GM18499 (cell line): Measurements from ENCODE around the gene NRXN2.
A peak's percentile ranks its signal among the peaks of the same experiment; 100 is the strongest.
"Not testable (repeated sequence)": the region's sequence is repeated elsewhere in the genome, so short reads cannot be mapped to it uniquely, and the experiment has no call there.

Experiments
- ATAC-seq: cut with Tn5 transposase; IDR thresholded peaks from one replicate; pipeline ENCODE4 v1.9.1; 2021; ENCODE audit warnings: moderate number of reproducible peaks; ENCODE audit not compliant: insufficient read depth, unreplicated experiment

NRXN2 gene

DNA sequence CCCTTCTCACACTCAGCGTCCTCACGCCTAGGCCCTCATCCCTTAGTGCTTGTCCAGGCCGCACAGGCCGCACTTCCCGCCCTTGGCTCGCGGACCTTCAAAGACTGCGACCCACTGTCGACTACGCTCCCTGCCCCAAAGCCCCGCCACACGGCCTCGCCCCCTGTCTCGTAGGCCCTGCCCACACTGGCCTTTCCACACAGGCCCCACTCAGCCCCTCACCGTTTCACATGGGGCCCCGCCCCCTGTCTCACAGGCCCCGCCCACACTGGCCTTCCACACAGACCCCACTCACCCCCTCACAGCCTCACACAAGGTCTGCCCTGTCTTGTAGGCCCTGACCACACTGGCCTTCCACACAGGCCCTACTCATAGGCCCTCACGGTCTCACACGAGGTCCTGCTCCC is 11.0 kb downstream of the NRXN2 start:
- no peak for ATAC-seq

DNA sequence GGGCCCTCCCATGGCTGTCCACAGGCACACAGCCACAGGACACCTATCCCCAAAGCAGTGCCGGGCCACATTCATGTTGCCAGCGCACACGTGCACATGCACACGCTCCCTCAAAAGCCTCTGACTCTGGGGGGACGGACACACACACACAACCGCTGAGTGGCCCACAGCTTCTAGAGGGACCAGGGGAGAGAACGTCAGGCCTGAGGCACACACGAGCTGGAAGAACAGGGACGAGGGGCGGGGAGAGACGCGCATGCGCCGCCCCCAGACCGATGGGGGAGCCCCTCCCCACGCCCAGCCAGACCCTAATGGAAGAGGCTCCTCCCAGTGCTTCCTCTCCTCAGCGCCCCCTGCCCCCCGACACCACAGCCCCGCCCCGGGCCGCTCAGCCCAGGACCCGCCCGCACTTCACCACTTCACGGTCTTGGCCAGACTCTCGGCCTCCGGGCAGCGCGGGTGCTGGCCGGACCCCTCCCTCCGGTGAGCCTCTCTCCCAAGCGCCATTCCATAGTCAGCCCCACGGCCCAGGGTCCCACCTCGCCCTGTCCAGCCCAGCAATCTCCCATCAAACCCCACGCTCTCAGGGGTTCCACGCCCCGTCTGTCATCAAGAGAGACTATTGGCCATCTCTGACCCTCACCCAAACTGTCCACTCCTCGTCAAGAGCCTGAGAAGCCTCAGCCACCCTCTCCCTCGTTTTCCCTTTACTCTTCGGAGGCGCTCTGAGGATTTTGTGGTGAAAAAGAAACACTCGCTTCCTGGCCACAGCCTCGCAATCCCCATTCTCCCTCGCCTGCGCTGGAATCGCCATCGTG is 11.7 kb downstream of the NRXN2 start:
- ATAC-seq = no peak

GRCh38 chr11:64710418-64711137 is 12.4 kb downstream of the NRXN2 start:
- no peak for ATAC-seq

- ATAC-seq = no peak
These were observed 17.5 kb downstream of the NRXN2 start for GRCh38 chr11:64705501-64705900.

DNA sequence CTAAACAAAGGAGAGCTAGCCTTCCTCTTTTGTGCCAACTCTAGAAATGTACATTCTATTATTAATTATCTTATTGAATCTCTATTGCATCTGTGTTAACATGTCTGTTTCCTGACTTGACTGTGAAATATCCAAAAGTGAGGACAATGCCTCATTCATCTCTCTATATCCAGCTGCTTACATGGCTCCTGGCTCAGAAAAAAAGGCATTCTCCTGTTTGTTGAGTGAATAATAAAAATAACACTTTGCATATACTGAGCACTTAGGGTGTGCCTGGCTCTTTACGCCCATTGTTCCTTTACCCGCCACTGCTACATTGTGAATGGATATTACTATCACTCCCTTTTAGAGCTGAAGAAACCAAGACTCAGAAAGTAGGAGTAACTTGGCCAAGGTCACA is 19.9 kb downstream of the NRXN2 start:
- ATAC-seq = no peak

DNA sequence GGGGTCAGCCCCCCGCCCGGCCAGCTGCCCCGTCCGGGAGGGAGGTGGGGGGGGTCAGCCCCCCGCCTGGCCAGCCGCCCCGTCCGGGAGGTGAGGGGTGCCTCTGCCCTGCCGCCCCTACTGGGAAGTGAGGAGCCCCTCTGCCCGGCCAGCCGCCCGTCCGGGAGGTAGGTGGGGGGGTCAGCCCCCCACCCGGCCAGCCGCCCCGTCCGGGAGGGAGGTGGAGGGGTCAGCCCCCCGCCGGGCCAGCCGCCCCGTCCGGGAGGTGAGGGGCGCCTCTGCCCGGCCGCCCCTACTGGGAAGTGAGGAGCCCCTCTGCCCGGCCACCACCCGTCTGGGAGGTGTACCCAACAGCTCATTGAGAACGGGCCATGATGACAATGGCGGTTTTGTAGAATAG is 21.0 kb downstream of the NRXN2 start:
- not testable (repeated sequence) for ATAC-seq

GRCh38 chr11:64698427-64698826 is 24.6 kb downstream of the NRXN2 start:
- no peak for ATAC-seq

GRCh38 chr11:64697663-64698375 is 25.2 kb downstream of the NRXN2 start:
- ATAC-seq = no peak

DNA sequence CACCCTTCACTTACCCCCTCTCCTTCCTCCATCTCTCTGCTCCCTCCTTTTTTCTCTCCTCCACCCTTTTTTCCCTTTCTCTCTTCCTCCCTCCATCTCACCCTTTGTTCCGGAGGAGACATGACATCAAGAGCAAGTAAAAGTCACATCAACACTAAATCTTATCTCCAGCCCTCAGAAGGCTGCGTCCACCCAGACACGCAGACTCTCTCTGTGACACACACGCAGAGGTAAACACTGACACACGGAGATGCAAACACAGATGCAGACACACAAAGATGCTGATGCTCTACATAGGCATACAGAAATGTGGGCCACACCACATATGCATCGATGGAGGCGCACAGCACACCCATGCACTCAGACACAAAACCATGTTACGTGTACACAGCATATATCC is 27.0 kb downstream of the NRXN2 start:
- no peak for ATAC-seq

- no peak for ATAC-seq
These were observed 27.4 kb downstream of the NRXN2 start for GRCh38 chr11:64695548-64695947.

DNA sequence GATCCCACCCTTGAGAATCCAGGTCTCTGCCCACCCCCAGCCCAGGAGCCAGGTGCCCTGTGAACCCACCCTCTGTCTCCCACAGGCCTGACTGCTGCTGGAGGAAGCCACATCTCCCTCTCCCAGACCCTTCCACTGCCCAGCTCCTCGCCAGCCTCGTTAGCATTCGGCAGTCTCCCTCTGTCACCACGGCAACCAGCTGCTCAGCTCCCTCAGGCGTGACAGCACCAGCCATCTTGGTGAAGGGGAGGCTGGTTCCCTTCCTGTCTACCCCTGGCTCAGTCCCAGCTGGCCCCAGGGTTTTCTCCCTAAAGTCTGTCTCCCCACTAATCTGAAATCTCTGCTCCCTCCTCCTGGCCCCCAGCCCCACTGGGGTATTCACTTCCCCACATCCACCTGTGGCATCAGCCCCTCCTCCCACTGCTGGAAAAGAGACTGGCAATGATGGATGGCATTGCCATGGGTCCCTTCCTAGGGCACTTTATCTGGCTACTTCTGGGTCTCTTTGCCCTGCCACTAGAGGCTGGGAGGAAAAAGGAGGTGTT is 28.1 kb downstream of the NRXN2 start:
- no peak for ATAC-seq

DNA sequence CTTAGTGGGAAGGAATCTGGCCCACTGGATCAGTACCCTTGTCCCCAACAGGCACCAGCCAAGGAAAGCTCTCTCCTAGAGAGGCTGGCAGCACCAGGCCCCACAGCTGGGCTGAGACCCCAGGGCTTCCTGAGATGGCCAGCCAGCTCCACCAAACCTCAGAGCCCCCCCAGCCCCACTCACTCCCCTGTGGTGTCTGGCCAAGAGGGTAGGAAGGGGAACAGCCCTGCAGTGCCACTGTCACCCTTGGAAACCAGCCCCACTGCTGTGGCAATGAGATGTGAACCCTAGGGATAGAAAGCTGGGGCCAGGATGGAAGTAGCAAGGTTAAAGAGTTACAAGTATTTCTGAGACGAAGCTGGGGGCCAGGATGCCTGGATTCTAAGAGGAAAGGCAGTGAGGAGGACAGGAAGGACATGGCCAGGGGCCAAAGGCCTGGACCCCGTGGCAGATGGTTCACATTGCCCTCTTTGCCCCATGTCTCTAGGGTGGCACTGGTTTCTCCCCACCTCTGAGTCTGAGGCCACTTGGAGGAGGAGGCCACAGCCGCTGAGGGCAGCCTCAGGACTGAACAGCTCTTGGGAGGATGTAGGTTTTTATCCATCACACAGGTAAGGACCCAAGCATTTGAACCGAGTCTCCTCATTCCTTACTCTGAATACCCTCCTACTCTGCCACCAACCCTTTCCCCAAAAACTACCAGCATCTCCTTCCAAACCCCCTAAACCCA is 28.8 kb downstream of the NRXN2 start:
- ATAC-seq = no peak

DNA sequence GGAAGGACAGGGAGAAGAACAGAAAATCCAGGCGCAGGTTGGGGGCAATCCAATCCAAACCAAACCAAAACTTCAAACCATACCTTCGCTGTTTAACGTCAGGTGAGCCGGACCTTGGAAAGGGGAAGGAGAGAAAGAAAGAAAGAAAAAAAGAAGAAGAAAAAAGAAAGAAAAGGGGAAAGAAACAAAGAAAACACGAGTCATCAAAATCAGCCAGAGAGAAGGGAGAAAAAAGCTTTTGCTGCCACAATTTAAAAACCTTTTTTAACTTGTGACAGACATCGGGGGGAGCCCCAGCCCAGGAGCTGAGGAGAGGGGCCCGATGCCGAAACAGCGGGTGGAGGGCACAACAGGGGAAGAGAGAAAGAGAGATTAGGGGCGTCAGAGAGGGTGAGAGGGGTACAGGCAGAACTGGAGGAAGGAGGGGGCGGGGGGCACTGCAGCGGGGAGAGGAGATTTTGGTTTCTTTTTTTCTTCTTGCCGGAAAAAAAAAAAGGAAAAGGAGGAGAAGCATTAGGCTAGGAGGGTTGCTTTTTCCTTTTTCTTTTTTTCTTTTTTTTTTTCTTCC is 30.1 kb downstream of the NRXN2 start:
- no peak for ATAC-seq

DNA sequence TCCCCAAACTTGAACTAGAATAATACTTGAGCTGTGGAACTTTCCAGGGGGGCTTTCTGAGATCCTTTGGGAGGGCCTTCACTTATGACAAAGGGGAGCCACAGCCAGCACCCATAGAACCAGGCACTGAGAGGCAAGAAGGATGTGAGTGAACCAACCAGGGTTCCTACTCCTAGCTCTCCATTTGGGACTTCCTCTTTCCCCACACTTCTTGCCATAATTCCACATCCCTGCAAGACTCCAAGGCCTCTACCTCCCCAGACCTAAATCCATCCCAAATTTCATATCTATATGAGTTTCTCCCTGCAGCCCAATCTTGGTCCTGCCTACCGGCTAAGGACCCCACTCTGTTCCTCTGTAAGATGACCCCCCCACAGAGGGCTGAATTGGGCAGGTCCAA is 31.5 kb downstream of the NRXN2 start:
- no peak for ATAC-seq

DNA sequence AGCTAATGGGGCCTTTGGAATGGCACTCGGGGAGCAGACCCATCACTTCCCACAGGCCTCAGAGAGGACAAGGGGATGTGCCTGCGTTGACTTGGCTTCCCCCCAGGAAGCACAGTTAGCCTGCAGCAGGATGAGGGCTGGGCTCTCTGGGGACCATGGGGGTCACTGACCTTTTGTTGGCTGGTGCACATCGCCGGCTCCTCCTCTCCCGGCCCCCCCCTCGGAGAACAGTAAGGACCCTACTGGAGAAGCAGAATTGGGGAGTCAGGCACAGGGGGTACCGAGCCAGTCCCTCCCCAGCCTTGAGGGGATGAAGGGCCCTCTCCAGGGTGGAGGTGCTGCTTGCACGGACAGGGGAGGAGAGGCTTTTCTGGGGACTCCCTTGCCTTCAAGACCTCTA is 32.8 kb downstream of the NRXN2 start:
- ATAC-seq = no peak

GRCh38 chr11:64688534-64688982 is 34.4 kb downstream of the NRXN2 start:
- ATAC-seq = peak; percentile 62

- no peak for ATAC-seq
These were observed 35.1 kb downstream of the NRXN2 start for GRCh38 chr11:64687643-64688533.

- ATAC-seq = no peak
These were observed 35.8 kb downstream of the NRXN2 start for GRCh38 chr11:64687204-64687603.
